ENCODE measurements around the gene CDKL5.

GRCh38 chrX:18649498-18649951 lies 224.1 kb downstream of the CDKL5 start:
- no peak for TF ChIP-seq MAZ (IDR thresholded peaks at IDR 0.05; ENCODE audit: borderline replicate concordance, low read depth, low read length)
- TF ChIP-seq CBX2 (IDR thresholded peaks at IDR 0.05; ENCODE audit: borderline replicate concordance, low read depth), result no peak
- no peak for TF ChIP-seq CTCF (IDR thresholded peaks at IDR 0.05)
- TF ChIP-seq, protein P1, sequence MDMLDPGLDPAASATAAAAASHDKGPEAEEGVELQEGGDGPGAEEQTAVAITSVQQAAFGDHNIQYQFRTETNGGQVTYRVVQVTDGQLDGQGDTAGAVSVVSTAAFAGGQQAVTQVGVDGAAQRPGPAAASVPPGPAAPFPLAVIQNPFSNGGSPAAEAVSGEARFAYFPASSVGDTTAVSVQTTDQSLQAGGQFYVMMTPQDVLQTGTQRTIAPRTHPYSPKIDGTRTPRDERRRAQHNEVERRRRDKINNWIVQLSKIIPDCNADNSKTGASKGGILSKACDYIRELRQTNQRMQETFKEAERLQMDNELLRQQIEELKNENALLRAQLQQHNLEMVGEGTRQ (IDR thresholded peaks at IDR 0.05), result no peak

Data from A549 (cell line).